HG03159 (cell line): ENCODE results near the gene DOK5.
"Not testable (repeated sequence)": the region's sequence is repeated elsewhere in the genome, so short reads cannot be mapped to it uniquely, and the experiment has no call there.

Experiments
- ATAC-seq: cut with Tn5 transposase; IDR thresholded peaks from one replicate; pipeline ENCODE4 v1.9.1; 2021; ENCODE audit warnings: mild to moderate bottlenecking, moderate library complexity; ENCODE audit not compliant: unreplicated experiment

DOK5 gene

GRCh38 chr20:54469952-54470351 lies 5.4 kb upstream of the DOK5 start:
- ATAC-seq = no peak

- ATAC-seq = no peak
Observed at GRCh38 chr20:54470697-54471096, 4.7 kb upstream of the DOK5 start.

DNA sequence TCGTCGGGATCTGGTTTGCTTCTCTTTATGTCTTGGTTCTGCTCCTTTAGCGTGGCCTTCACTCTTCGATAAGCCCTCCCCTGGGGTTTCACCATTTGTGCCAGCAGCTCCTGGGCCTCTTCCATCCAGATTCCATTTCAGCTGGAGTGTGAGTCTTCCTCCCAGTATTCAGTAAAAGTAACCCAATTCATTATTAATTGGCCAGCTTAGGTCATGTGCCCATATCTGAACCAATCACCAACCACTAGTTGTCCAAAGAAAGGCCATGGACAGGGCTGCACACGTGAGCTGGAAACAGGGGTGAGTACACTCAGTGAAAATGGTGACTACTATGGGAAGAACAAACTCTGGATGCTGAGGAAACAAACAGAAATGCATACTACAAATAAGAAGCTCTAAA lies 2.8 kb upstream of the DOK5 start:
- no peak for ATAC-seq

DNA sequence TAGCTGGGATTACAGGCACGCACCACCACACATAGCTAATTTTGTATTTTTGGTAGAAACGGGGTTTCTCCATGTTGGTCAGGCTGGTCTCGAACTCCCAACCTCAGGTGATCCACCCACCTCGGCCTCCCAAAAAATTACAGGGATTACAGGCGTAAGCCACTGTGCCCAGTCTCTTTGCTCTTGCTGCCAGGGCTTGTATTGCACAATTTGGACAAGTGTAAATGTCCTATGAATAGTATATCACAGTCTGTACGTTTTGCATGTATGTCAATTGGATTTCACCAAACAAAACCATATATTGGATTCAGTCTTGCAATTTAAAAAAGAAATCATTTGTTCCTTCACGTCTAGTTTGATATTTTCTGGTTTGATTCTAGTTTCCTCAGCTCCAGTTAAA lies 2.1 kb upstream of the DOK5 start:
- no peak for ATAC-seq

DNA sequence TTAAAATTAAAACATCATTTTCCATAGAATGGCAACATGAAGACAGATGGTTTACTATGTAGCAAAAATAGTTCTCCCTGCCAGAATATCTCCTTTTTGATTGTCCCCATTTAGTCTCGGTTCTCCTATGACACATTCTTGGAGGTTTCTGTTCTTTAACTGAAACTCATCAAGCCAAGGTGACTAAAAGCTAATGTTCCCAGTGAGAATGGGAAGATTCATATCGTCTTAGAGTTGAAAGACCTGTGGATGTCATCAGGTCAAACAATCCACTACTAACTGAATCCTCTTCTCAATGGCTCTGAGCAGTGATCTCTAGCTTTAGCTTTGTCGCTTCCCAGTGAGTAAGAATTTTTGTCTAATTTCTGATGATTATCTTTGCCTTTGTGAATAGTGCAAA lies 1.3 kb upstream of the DOK5 start:
- no peak for ATAC-seq

DNA sequence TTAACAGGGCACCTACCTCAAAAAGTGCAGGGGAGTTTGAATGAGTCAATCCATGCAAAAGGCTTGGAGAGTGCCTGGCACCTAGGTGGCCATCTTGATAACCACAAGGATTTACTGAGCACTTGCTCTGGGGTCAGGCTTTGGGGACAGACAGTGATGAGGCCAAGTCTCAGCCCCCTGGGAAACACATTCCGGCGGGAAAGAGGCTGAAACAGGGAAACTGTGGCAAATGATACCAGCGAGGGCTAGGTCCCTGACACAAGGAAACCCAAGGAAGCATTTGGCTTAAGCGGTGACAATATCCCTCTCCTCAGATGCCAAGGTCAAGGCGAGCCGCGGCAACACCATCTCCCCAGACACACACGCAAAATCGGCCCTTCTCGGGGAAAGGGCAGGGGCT lies 527 bp upstream of the DOK5 start:
- no peak for ATAC-seq

GRCh38 chr20:54476169-54477009 lies 996 bp downstream of the DOK5 start:
- ATAC-seq = no peak

GRCh38 chr20:54477191-54477955 lies 2.0 kb downstream of the DOK5 start:
- no peak for ATAC-seq

DNA sequence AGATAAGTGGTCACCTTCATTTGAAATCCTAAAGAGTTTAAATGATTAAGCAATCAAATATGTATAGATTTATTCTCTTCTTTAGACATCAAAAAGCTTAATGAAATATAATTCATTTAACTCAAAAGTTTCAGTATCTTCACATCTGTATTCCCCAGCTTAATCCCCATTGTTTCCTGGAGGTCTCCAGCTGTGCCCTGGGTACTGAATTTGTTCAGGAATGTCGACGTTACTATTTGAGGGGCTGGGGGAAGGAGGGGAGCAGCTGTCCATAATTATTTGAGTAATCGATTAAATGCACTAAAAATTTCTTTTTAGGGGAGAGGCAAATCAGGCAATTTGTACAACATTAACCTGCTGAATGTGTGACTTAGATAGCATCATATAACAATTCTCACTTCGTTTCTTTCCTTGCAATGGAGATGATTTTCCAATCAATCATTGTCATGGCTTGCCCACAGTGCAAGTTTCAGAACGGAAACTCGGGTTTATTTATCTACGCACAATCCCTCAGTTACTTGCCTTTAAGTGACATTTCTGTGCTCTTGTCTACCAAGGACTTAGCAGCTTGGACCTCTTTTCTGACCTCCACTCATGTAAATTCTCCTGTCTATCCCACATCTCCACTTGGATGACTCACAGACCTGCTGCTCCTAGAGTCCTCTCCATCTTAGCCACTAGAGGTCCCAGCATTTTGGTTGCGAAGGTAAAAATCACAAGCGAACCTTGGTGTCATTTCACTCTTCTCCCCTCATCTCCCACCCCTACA lies 3.9 kb downstream of the DOK5 start:
- ATAC-seq = no peak

DNA sequence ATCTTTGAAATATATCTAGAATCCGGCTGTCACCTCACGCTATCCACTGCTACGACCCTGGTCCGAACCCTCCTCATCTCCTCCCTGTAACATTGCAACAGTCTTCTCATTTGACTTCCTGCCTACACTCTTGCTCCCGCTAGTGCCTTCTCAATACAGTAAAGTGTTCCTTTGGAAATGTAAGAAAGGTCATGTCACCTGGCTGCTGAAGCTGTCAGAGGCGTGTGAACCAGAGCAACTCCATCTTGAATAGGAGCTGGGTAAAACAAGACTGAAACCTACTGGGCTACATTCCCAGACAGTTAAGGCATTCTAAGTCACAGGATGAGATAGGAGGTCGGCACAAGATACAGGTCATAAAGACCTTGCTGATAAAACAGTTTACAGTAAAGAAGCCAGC lies 4.5 kb downstream of the DOK5 start:
- not testable (repeated sequence) for ATAC-seq

DNA sequence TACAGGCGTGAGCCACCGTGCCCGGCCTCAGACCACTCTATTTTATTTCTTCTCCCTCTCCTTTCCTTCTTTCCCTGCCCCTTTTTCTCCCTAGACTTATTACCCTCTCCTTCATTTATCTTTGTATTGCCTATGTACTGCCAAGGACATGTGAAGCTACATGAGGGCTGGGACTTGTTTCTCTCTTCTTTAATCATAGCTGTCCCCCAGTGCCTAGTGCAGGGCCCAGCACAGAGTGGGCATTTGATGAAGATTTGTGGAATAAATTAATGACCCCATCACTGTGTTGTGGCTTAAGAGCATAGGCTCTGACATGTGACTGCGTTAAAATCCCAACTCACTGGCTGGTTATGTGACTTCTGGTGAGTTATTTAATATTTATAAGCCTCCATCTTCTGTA lies 6.0 kb downstream of the DOK5 start:
- ATAC-seq = no peak

DNA sequence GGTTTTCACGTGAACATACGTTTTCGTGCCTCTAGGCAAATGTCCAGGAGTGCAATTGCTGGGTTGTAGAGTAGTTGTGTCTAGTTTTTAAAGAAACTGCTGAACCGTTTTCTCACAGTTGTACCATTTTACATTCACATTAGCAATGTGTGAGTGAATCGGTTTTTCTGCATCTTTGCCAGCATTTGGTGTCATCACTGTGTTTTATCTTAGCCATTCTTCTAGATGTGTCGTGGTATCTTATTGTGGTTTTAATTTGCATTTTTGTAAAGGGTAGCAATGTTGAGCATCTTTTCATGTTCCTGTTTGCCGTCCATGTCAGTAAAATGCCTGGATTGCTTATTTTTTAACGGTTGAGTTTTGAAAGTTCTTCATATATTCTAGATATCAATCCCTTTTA lies 10.2 kb downstream of the DOK5 start:
- no peak for ATAC-seq

GRCh38 chr20:54486585-54486984 lies 11.2 kb downstream of the DOK5 start:
- no peak for ATAC-seq

DNA sequence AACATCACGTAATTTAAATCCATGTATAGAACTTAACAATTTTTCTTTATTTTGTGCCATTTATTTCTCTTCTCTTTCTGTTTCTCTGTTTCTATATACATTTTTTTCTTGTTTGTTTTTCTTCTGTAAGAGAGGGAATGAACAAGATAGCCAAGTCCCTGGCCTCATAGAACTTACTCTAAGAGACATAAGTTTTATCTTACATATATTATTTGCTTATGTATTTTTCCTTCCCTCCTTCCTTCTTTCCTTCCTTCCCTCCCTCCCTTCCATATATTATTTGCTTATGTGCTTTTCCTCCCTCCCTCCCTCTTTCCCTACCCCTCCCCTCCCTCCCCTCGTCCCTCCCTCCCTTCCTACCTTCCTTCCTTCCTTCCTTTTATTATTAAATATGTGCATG lies 13.0 kb downstream of the DOK5 start:
- no peak for ATAC-seq

DNA sequence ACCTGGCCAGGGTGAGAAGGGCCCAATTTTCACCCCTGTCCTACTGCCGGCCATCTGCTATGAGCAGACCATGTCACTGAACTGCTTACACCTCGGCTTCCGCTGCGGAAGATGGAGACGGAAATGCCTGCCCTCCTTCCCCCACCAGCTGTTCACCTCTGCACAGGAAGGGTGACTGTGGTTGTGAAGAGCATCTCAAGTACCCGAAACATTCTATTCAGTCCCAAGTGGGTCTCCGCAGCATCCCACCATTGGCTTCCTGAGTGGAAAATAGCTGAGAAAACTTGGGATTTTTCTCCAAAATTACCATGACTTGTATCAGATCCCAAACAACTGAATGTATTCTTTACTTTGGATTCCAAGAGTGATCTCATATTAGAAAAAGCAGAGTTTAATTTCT lies 16.1 kb downstream of the DOK5 start:
- no peak for ATAC-seq

DNA sequence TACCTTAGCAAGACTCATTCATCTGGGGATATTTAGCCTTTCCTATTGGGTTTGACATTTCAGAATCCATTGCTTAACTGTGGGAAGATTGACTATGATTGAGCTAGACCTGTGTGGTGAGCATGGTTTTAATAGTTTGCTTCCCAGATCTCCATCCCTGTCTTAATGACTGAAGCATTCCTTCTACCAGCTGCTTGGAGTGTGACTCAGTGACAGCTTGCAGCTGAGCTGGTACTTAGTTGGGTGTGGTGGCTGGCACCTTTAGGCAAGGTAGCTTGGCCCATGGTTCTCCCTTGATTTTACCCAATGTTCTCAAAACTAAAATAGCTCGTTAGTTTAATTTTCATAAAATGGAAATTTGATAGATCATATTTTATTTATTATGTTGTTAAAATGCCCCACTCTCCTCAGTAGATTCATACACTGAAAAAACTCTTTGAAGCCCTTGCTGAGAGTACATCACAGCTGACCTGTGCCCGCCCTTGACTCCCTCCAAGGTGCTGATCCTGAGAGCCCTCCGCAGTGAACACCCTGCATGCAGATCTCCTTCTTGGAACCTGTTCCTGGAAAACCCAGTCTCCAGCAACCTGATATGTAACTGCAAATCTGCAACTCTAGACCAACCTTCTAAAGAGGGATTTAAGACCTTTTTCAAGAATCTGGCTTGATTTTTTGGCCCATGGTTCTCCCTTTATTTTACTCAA lies 19.1 kb downstream of the DOK5 start:
- no peak for ATAC-seq

- no peak for ATAC-seq
Observed at GRCh38 chr20:54497931-54498718, 22.7 kb downstream of the DOK5 start.

DNA sequence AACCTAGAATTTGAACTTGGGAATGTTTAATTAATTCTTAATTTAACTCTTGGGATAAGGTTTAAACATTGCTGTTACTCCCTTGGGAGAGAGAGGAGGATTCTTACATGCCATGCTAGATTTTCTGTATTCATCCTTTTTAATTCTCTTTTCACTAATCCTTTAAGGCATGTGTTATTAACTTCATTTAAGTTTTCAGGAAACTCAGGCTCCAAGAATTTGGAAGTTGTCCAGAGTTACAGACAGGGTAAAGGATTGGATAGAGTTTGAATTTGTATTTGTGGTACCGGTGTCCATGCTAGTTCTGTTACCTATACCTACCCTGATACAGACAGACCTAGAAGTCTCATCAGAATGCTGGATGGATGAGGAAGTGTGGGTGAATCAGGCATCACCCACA lies 23.7 kb downstream of the DOK5 start:
- ATAC-seq = no peak

DNA sequence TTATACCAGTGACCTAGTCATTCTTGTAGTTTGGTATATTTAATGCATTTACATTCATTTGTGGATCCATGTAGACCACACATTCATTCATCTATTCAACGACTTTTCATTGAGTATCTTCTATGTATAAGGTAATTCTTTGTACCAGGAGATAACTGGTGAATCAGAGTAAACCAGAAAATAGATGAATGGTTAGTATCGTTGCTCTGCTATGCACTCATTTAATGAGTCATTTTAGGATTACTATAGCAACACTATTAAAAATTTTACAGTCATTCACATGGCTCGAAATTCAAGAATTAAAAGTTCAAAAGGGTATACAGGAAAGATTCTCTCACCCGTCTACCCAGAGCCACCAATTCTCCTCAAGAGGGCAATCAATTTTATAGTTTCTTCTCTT lies 26.8 kb downstream of the DOK5 start:
- ATAC-seq = no peak

DNA sequence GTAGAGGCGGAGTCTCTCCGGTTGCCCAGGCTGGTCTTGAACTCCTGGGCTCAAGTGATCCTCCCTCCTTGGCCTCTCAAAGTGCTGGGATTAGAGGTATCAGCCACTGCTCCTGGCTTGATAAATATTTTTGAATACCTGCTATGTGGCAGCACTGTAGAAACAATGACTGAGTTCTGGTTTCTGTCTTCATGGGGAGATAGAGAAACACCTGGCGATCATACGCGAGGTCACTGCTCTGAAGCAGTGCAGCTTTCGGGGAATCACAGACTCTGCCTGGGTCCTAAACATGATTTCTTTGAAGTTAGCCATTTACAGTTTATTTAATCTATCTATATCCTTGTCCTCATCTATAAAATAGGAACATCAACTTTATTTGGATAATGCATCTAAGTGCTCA lies 31.2 kb downstream of the DOK5 start:
- ATAC-seq = no peak
